ENCODE measurements around the gene NFIX. TPM values are rescaled to one million over a fixed set of nuclear protein-coding genes. Genes with fewer than 3 reads are reported as not detected.
A peak's percentile ranks its signal among the peaks of the same experiment; 100 is the strongest.

Gene NFIX
- total and polyA plus RNA-seq, 9 of the 15 experiments (the other 6 are each of a cell fraction or from before 2014, with no cell fraction given) = 0.28 to 26.8 (median 5.4) TPM

DNA sequence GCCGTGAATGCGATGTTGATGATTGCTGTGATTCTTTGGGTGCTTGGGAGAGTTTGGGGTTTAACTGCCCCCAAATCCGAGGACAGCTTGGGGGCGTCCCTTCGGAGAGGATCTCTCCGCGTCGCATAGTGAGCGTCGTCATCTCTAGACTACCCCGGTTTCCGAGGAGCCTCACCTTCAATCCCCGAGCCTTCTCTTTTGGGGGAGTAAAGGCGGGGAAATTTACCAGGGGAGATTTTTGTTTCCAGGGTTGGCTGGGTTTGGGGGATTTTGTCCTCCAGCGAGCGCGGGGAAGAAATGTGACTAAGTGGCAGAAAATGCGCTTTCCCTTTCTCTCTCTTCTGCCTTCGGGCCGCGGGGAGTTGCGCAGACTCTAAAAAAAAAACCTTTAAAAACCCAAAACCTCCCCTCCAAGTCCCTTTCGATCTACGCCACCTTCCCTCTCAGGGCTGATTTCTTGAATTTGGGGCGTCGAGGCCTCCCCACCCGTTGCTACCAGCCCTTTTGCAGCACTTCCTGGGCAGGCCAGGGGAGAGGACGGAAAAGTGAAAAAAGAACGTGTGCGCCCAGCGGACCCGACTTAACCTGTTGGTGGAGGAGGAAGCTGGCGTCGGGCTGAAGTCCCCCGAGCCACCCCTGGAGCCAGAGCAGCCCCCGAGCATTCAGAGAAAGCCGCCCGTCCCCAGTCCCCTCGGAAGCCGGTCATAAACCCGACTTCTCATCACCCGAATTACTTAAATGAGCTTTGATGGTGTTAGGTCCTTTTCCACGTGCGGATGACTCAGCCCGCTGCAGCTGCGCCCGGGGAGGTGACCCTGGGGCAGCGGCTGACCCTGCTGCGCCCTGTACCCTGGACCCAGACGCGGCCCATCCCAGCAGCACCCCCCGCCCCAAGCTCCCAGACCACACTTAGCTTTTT lies 17.7 kb downstream of the NFIX start (continued):
- TF ChIP-seq, protein P1, sequence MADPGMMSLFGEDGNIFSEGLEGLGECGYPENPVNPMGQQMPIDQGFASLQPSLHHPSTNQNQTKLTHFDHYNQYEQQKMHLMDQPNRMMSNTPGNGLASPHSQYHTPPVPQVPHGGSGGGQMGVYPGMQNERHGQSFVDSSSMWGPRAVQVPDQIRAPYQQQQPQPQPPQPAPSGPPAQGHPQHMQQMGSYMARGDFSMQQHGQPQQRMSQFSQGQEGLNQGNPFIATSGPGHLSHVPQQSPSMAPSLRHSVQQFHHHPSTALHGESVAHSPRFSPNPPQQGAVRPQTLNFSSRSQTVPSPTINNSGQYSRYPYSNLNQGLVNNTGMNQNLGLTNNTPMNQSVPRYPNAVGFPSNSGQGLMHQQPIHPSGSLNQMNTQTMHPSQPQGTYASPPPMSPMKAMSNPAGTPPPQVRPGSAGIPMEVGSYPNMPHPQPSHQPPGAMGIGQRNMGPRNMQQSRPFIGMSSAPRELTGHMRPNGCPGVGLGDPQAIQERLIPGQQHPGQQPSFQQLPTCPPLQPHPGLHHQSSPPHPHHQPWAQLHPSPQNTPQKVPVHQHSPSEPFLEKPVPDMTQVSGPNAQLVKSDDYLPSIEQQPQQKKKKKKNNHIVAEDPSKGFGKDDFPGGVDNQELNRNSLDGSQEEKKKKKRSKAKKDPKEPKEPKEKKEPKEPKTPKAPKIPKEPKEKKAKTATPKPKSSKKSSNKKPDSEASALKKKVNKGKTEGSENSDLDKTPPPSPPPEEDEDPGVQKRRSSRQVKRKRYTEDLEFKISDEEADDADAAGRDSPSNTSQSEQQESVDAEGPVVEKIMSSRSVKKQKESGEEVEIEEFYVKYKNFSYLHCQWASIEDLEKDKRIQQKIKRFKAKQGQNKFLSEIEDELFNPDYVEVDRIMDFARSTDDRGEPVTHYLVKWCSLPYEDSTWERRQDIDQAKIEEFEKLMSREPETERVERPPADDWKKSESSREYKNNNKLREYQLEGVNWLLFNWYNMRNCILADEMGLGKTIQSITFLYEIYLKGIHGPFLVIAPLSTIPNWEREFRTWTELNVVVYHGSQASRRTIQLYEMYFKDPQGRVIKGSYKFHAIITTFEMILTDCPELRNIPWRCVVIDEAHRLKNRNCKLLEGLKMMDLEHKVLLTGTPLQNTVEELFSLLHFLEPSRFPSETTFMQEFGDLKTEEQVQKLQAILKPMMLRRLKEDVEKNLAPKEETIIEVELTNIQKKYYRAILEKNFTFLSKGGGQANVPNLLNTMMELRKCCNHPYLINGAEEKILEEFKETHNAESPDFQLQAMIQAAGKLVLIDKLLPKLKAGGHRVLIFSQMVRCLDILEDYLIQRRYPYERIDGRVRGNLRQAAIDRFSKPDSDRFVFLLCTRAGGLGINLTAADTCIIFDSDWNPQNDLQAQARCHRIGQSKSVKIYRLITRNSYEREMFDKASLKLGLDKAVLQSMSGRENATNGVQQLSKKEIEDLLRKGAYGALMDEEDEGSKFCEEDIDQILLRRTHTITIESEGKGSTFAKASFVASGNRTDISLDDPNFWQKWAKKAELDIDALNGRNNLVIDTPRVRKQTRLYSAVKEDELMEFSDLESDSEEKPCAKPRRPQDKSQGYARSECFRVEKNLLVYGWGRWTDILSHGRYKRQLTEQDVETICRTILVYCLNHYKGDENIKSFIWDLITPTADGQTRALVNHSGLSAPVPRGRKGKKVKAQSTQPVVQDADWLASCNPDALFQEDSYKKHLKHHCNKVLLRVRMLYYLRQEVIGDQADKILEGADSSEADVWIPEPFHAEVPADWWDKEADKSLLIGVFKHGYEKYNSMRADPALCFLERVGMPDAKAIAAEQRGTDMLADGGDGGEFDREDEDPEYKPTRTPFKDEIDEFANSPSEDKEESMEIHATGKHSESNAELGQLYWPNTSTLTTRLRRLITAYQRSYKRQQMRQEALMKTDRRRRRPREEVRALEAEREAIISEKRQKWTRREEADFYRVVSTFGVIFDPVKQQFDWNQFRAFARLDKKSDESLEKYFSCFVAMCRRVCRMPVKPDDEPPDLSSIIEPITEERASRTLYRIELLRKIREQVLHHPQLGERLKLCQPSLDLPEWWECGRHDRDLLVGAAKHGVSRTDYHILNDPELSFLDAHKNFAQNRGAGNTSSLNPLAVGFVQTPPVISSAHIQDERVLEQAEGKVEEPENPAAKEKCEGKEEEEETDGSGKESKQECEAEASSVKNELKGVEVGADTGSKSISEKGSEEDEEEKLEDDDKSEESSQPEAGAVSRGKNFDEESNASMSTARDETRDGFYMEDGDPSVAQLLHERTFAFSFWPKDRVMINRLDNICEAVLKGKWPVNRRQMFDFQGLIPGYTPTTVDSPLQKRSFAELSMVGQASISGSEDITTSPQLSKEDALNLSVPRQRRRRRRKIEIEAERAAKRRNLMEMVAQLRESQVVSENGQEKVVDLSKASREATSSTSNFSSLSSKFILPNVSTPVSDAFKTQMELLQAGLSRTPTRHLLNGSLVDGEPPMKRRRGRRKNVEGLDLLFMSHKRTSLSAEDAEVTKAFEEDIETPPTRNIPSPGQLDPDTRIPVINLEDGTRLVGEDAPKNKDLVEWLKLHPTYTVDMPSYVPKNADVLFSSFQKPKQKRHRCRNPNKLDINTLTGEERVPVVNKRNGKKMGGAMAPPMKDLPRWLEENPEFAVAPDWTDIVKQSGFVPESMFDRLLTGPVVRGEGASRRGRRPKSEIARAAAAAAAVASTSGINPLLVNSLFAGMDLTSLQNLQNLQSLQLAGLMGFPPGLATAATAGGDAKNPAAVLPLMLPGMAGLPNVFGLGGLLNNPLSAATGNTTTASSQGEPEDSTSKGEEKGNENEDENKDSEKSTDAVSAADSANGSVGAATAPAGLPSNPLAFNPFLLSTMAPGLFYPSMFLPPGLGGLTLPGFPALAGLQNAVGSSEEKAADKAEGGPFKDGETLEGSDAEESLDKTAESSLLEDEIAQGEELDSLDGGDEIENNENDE (IDR thresholded peaks at IDR 0.05; ENCODE audit: low read depth, low read length) = no peak
- no peak for TF ChIP-seq MAFF (IDR thresholded peaks at IDR 0.05; ENCODE audit: low read length)
- TF ChIP-seq KAT8 (IDR thresholded peaks at IDR 0.05; ENCODE audit: low read depth) = no peak
- TF ChIP-seq ZFP36 (IDR thresholded peaks at IDR 0.05; ENCODE audit: low read depth, low read length, partially characterized antibody) = no peak
- TF ChIP-seq, protein P2, sequence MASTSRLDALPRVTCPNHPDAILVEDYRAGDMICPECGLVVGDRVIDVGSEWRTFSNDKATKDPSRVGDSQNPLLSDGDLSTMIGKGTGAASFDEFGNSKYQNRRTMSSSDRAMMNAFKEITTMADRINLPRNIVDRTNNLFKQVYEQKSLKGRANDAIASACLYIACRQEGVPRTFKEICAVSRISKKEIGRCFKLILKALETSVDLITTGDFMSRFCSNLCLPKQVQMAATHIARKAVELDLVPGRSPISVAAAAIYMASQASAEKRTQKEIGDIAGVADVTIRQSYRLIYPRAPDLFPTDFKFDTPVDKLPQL (IDR thresholded peaks at IDR 0.05; ENCODE audit: extremely low read depth, insufficient read length) = no peak
- TF ChIP-seq ELF2 (CRISPR knock-in tag; IDR thresholded peaks at IDR 0.05) = no peak
- no peak for TF ChIP-seq COPS2 (conservative IDR thresholded peaks at IDR 0.05)
- TF ChIP-seq ZFP30 (CRISPR knock-in tag; IDR thresholded peaks at IDR 0.05; ENCODE audit: borderline replicate concordance) = no peak
- TF ChIP-seq NR2C1 (IDR thresholded peaks at IDR 0.05) = peak; percentile 66; the same call in 1 of the 2 replicates
- TF ChIP-seq NR2C1 (tag; IDR thresholded peaks at IDR 0.05) = peak; percentile 62
- no peak for TF ChIP-seq PHF21A (IDR thresholded peaks at IDR 0.05; ENCODE audit: borderline replicate concordance, low read depth)
- TF ChIP-seq PHTF2 (CRISPR knock-in tag; IDR thresholded peaks at IDR 0.05) = no peak
- TF ChIP-seq DPF2 (IDR thresholded peaks at IDR 0.05) = peak; percentile 45; the same call in 1 of the 2 replicates
- TF ChIP-seq SRSF7 (optimal IDR thresholded peaks at IDR 0.05; ENCODE audit: low read depth, low read length) = no peak
- no peak for TF ChIP-seq TFAM (CRISPR knock-in tag; conservative IDR thresholded peaks at IDR 0.05)
- TF ChIP-seq RCOR1 (IDR thresholded peaks at IDR 0.05; ENCODE audit: borderline replicate concordance in 1 of 2, low read depth in 2 of 2, low read length in 2 of 2) = peak in 1 of 2 experiments; percentile 57; a peak in 2 of 4 replicates
- peak; percentile 51 for TF ChIP-seq CBFA2T3 (IDR thresholded peaks at IDR 0.05)
- no peak for TF ChIP-seq SMC3 (conservative IDR thresholded peaks at IDR 0.05; ENCODE audit: insufficient read depth, low read depth, low read length)
